Stimulated activated naive CD4-positive, alpha-beta T cell treated with Interleukin-2 at 50 U/mL for 16 hours (primary cell): ENCODE measurements around the gene CES4A.
A peak's percentile ranks its signal among the peaks of the same experiment; 100 is the strongest.
"Not testable (repeated sequence)": the region's sequence is repeated elsewhere in the genome, so short reads cannot be mapped to it uniquely, and the experiment has no call there.

Experiments
- DNase-seq: peaks from one replicate; lab custom pipeline; 2025; lab: John Stamatoyannopoulos, UW

The CES4A gene

DNA sequence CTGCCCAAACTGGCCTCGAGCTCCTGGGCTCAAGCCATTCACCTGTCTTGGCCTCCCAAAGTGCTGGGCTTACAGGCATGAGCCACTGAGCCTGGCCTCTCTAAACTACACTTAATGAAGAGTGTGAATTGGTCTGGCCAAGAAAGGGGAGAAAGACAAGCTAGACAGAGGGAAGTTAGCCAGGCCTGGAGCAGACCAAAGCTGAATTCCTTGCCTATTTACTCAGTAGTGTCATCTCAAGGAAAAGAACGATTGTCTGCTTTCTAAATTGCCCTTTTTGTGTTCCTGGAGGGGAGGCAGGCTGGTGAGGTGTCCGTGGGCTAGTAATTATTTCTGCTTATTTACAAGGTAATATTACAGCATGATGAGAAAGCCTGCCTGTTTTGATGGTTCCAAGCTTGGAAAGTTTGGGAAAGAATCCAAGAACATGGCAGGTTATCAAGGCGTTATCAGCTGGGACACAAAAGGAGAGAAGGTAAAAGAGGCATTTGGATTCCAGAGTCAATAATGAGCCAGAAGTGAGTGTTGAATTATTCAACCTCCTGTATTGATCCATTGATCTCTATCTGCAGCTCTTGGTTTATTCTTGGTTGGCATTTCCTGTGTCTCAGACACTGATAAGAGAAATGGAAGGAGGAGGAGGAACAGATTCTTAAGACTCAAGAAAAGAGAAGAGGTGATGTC lies 34.3 kb downstream of the CES4A start:
- no peak for DNase-seq

DNA sequence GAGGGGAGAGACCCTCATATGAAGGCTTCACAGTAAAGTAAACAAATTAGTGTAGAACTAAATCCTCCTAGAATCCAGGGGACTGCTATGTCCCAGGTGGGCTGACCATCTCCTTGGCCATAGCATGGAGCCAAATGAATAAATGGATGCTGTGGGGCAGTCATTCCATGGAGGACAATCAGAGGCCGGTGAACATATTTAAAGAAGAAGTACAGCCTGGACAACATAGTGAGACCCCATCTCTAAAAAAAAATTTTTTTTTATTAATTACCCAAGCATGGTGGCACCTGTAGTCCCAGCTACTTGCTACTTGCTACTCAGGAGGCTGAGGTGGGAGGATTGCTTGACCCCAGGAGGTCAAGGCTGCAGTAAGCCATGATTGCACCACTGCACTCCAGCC lies 35.3 kb downstream of the CES4A start:
- no peak for DNase-seq

DNA sequence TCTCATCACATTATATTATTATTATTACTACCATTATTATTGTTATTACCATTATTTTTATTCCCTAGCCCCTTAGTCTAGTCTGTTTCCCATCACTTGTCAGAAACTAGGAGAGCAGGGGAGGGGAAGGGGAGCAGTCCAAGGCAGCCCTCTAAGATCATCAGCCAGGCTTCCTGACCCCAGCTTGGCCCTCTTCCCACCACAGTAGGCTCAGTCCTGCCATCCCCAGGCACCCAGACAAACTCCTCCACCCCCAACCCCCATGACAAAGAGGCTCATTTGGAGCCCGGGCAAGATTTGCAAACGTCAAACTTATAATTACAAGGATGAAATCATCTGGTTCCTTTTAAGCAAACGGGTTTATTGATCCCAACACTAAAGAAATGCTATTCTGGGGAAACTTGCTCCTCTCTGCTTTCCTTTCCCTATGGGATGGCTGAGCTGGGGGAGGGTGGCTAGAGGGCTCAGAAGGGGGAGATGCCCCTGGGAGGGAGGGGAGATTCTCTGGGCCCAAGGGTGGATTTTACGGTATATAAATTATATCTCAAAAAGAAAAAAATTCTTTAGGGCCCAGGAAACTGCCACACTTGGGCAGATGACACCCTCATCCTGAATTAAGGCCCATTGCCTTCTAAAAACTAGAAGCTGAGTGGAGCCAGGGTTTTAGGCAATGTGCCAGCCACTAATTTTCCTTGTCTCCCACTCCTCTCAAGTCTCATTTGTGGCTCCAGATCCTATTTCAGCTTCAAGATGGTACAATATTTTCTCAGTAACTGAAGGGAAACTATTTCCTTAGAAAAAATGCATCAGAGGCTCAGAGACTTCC lies 36.2 kb downstream of the CES4A start:
- DNase-seq: no peak

DNA sequence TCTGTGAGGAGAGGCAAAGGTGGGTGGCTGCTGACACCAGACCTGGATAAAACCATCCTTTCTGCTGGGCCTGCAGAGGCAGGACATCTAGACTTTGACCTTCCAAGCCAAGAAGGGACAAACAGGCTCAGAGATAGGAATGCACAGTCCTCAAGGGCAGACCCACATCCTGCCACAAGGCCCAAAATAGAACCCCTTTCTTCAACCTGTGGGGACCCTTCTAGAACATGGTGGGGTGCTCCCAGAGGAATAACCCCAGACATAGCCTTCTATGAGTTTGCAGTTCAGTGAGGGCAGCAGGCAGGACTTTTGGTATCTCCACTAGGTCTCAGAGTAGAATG lies 36.8 kb downstream of the CES4A start:
- DNase-seq: no peak

DNA sequence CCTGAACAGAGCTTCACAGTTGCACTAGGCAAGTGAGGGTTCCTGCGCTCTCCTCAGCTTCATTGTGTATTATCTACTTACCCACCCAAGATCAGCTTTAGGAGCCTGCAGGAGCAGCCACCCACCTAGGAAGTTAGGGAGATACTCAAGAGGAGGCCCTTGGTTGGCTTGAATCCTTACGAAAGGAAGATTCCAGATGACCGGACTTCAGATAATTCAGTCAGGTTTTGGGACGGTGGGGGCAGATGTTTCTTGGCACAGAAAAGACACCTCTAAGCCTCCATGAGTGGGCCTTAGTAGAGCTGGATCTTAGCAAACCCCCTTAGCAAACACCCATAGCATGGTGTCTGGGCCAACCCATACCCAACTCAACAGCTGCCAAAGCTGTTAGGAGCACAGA lies 38.2 kb downstream of the CES4A start:
- DNase-seq: no peak

DNA sequence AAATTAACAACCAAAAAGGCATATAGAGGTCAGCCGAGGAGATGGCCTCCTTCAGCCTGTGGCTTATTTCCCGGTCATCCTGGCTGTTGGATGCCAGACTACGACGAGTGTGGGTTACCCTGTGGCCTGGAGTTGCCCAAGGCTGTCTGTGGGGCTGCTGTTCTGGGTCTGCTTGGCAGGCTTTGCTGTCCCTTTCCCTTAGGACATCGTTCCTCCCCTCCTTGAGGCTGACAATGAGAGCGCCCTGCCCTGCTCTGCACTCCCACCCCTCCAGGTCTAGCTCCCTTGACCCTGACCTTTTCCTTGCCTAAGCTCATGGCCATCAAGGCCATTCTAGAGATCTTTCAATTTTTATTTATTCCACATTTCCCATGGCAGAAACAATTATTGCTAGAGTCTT lies 38.7 kb downstream of the CES4A start:
- no peak for DNase-seq

DNA sequence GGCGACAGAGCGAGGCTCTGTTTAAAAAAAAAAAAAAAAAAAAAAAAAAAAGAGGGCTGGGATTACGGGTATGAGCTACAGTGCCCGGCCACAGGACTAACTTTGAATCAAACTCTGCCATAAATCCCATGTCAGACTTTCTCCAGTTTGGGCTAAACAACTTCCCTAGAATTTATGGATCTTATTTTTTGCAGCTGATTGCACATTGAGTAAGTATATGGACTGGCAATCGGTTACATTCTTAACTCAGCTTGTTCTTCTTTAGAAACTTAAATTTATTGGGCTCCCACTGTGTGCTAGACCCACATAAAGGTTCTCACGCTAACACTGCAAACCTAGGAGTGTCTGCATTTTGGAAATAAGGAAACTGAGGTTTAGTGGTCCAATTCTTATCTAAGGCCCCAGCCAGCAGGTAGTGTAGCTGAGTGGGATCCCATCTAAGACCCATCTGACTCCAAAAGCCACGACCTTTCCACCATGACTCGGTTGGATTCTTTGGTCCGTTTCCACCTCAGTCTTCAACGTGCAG lies 39.8 kb downstream of the CES4A start:
- DNase-seq: no peak

DNA sequence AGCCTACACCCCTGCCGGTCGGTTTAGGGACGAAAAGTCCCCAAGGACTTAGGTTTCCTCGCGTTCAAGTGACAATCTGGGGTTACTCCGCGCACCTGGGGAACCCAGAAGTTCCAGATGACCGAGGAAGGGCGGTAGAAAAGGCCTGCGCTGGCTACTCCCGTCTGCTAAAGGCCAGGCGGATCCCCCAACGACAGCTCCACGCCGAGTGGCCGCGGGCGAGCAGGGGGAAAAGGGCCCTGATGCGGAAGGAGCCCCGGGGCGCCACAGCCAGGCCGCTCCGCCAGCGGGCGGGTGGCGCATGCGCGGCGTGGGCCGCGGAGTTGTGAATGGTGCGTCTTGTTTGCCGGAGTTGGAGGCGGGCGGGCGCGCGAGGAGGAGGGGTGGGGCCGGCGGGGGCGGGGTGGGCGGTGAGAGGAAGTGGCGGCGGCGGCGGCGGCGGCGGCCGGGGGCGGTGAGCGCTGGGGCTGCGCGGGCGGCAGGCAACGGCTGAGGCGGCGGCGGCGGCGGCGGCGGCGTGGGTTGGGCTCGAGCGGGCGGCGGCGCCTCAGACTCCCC lies 40.4 kb downstream of the CES4A start, which contains the start of gene CBFB:
Gene CBFB (plus strand): TSS at position 454 of the 558 bp plus-strand sequence. CDS start 259 bp downstream, outside the sequence.
- DNase-seq: peak; percentile 91

DNA sequence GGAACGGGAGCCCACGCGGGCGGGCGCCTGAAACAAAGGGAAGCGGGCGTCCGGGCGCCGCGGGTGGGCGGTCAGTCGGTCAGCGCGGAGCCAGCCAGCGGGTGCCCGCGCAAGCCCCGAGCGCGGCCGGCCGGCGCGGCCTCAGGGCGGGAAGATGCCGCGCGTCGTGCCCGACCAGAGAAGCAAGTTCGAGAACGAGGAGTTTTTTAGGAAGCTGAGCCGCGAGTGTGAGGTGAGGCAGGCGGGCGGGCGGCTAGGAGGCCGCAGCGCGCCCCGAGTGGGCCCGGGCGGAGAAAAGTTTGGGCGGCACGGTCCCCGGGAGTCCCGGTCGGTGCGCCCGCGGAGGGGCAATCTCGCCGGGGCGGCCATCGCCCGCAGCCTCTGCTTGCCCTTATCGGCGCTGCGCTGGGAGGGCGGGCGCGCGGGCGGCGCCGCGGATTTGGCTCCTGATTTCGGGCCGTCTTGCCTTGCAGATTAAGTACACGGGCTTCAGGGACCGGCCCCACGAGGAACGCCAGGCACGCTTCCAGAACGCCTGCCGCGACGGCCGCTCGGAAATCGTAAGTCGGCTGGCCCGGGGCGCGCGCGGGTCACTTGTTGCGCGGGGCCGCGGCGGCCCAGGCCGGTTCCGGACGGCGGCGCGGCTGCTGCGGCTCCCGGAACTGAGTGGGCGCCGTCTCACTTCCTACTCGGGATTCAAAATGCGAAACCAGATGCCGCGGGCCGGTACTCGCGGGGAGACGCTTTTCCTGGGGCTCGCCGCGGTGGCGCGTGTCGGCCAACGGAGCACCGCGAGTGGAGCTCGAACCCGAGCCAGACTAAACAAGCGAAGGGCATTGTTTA lies 41.1 kb downstream of the CES4A start:
- peak; percentile 65 for DNase-seq

DNA sequence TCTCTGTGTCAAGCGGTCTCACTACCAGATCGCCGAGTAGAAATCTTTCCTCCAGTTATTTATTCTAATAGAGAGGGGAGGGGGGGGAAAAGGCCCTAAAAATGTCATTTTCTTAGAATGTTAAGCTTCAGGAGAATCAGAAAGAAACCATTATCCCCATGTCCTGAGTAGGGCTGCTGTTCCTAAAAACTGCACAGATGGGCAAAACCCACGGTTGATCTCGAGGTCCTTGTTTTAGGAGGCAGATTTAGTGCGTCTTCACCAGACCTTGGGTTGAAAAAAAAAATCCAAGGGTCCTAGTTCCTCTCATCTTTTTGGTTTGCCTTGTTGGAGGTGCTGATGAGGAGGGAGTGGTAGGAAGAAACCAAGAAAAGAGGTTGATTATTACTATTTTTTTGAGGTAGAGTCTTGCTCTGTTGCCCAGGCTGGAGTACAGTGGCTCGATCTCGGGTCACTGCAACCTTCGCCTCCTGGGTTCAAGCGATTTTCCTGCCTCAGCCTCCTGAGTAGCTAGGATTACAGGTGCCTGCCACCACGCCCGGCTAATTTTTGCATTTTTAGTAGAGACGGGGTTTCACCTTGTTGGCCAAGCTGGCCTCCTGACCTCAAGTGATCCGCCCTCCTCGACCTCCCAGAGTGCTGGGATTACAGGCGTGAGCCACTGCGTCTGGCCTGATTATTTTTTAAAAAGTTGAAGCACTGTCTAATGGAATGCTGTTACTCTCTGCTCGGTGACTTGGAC lies 42.0 kb downstream of the CES4A start:
- DNase-seq: no peak

DNA sequence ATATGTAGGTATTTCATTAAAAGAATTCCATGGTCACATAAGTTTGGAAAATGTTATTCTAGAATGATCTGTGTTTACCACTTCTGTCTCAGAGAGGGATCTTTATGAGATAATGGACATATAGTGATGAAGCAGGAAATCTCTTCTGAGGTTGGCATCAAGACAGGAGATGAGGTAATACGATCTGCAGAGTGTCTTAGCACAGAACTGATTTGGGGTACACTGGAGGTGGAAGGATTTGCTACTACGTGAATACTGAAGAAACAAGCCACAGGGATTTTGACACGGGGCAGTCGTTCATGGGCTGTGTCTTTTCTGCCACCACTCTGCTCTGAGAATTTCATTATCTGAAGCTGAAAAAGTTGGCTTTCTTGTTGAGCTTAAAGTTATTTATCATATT lies 46.1 kb downstream of the CES4A start:
- no peak for DNase-seq

DNA sequence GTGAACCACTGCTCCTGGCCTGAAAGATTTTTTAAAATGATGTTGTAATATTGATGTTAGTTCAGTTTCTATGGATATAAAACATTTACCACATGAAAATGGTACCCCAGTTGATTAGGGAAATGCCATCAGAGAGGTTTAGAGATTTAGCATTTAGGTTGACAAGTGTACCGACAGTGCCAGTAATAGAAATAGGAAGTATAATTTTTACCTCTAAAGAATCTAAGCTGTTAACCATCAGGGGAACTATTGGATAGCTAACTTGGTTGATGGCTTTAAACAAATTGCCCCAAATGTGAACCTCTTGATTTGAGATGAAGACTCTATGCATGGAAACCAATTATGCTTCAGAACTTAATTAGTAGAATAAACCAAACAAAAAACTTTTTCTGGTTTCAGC lies 47.0 kb downstream of the CES4A start:
- no peak for DNase-seq

DNA sequence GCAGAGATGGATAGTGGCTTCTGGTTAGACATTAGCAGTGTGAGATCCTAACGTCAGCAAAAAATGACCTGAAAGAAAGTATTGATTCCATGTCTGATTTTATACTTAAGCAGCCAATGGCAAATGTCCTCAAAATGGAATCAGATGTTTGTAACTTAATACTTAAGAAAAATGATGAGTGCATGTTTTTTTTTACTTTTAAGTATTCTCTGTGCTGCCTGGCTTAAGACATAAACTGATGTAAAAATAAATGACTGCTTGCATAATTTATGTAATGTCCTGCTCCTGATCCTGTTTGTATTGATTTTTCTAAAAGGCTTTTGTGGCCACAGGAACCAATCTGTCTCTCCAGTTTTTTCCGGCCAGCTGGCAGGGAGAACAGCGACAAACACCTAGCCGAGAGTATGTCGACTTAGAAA lies 47.9 kb downstream of the CES4A start:
- DNase-seq: no peak

DNA sequence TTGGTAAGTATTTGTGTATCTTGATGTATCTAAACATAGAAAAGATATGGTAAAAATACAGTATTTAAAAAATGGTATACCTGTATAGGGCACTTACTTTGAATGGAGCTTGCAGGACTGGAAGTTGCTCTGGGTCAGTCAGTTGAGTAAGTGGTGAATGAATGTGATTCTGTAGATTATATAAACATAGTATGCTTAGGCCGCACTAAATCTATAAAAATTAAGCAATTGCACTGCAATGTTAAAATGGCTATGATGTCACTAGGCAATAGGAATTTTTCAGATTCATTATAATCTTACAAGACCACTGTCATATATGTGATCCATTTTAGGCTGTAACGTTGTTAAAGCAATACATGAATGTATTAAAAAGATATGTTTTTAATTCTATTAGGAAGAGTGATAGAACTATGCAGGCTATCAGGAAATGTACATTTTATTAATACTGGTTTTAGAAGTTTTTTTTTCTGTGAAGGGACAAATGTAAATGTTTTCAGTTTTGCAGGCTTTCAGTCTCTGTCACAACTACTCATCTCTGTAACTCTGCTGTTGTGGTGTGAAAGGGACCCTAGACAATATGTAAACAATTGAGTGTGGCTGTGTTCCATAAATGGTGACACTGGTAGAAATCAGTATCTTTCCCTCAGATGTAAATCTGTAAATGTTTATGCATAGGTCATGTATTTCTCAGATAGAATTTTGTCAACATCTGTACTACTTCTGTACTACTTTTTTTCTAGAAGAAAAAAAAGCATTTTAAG lies 51.1 kb downstream of the CES4A start:
- DNase-seq: no peak

DNA sequence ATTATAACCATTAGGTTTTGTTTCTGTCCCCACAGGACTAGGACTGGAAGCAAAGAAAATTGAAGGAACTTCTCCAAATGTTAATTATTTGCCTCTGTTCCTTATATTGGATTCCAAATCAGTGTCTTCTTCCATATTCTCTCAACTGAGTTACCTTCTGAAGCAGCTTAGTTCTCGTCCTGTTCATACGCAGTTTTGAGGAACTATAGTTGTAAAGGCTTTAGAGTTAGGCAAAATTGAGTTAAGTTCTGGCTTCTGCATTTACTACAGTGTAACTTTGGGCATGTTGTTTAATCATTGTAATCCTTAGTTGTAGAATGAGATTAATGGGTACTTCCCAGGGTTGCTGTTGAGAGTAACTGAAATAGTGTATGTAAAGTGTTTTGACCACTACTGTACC lies 51.8 kb downstream of the CES4A start:
- DNase-seq: no peak

DNA sequence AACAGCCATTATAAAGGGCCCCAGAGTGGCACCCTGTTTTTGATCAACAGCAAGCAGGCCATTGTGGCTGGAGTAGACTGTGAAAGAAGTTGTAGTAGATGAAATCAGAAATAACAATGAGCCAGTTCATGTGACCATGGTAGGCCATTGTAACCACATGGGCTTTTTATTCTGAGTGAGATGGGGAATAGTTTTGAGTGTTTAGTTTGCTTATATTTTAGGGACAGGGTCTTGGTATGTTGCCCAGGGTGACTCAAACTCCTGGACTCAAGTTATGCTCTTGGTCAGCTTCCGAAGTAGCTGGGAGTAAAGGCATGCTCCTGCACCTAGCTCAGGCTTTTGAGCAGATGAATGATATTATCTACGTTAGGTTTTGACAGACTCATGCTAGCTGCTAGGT lies 52.5 kb downstream of the CES4A start:
- DNase-seq: no peak

DNA sequence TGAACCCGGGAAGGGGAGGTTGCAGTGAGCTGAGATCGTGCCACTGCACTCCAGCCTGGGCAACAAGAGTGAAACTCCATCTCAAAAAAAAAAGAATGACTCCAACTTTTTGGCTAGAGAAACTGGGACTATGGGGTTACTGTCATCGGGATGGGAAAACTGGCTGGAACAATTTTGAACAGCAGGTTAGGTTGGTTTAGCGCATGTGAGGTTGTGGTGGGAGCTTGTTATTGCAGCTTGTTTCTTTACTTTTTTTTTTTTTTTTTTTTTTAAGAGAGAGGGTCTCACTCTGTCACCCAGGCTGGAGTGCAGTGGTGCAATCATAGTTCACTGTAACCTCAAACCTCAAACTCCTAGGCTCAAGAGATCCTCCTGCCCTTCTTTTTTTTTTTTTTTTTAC lies 53.1 kb downstream of the CES4A start:
- DNase-seq: not testable (repeated sequence)

DNA sequence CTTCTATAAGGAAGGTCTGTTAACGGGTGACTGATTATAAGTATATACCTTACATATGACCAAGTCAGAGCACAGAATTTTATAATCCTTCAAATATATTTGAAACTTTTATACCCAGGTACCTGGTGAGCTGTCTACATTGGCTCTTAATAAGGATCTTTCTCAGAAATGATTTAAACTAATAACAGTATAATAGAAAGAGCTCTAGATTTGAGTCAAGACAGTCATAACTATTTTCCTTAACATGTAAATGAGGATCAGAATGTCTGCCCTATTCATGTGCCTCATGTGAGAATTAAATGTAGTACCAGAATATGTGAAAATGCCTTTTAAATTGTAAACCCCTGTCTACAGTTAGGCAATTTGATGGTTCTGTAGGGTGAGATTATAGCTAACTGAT lies 55.0 kb downstream of the CES4A start:
- DNase-seq: no peak

DNA sequence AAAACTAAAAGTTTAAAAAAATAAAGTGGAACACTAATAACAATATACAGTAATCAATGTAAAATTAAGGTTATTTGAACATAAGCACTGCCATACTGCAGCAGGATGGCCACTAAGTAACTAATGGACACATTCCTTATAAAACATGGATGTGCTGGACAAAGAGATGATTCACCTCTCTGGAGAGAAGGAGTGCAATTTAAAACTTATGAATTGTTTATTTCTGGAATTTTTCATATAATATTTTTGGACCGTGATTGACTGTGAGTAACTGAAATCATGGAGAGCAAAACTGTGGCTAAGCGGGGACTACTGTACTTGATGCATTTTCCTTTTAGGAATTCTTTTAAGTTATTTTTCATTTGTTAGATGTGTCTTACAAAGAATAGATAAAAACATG lies 62.4 kb downstream of the CES4A start:
- no peak for DNase-seq

DNA sequence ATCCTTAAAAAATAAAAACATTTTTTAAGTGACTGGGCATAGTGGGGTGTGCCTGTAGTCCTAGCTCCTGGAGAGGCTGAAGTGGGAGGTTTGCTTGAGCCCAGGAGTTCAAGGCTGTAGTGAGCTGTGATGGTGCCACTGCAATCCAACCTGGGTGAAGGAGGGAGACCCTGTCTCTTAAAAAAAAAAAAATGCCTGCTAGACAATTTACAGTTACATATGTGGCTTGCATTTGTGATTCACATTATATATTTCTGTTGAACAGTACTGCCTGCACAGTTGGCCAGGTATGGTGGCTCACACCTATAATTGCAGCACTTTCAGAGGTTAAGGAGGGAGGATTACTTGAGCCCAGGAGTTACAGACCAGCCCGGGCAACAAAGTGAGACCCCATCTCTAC lies 64.0 kb downstream of the CES4A start:
- no peak for DNase-seq
